Endodermal cell (in vitro differentiated cells): ENCODE data around the gene GRB10. TPM values are rescaled to one million over a fixed set of nuclear protein-coding genes. Genes with fewer than 3 reads are reported as not detected.

Experiments
- DNase-seq: peaks from one replicate; pipeline ENCODE4 v3.0.0-alpha.2; 2017
- H3K27ac ChIP-seq: 2 replicates; pipeline ENCODE4 v1.5.1; 2013; ENCODE audit warnings: mild to moderate bottlenecking, low read depth, low read length, moderate library complexity
- H3K27me3 ChIP-seq: 2 replicates; pipeline ENCODE4 v1.6.1; 2013; ENCODE audit warnings: mild to moderate bottlenecking, low read length, moderate library complexity; ENCODE audit not compliant: insufficient read depth, control insufficient read depth, poor library complexity, severe bottlenecking
- H3K36me3 ChIP-seq: 2 replicates; pipeline ENCODE4 v1.7.0; 2013; ENCODE audit warnings: mild to moderate bottlenecking, low read length, moderate library complexity; ENCODE audit not compliant: control insufficient read depth, insufficient read depth
- H3K4me1 ChIP-seq: one replicate; pipeline ENCODE4 v1.7.0; 2013; ENCODE audit warnings: low read length; ENCODE audit not compliant: control insufficient read depth, insufficient read depth
- H3K4me3 ChIP-seq: 2 replicates; pipeline ENCODE4 v1.5.1; 2013; ENCODE audit warnings: mild to moderate bottlenecking, low read length, moderate library complexity
- H3K9ac ChIP-seq: 2 replicates; pipeline ENCODE4 v1.6.1; 2013; ENCODE audit warnings: mild to moderate bottlenecking, low read length, moderate library complexity; ENCODE audit not compliant: poor library complexity, severe bottlenecking; ENCODE audit errors: extremely low read depth
- H3K9me3 ChIP-seq: 2 replicates; pipeline ENCODE4 v1.6.1; 2013; ENCODE audit warnings: mild to moderate bottlenecking, low read length, moderate library complexity; ENCODE audit not compliant: control insufficient read depth
- H3K27ac Mint-ChIP-seq: 2 replicates; pipeline ENCODE4 v1.8.0; 2020; ENCODE audit warnings: mixed read lengths
- H3K27me3 Mint-ChIP-seq: 2 replicates; pipeline ENCODE4 v1.8.0; 2021; ENCODE audit warnings: mild to moderate bottlenecking, mixed read lengths; ENCODE audit not compliant: insufficient read depth
- H3K36me3 Mint-ChIP-seq: 2 replicates; pipeline ENCODE4 v1.8.0; 2020; ENCODE audit warnings: low read depth, mixed read lengths
- H3K4me1 Mint-ChIP-seq: 2 replicates; pipeline ENCODE4 v1.8.0; 2020; ENCODE audit warnings: mixed read lengths
- H3K4me3 Mint-ChIP-seq: 2 replicates; pipeline ENCODE4 v1.8.0; 2020; ENCODE audit warnings: mild to moderate bottlenecking, moderate library complexity, mixed read lengths
- H3K9me3 Mint-ChIP-seq: 2 replicates; pipeline ENCODE4 v1.8.0; 2020; ENCODE audit warnings: mild to moderate bottlenecking, mixed read lengths
- CTCF ChIP-seq: fragments of 200-600 bp; sonication (generic); conservative IDR thresholded peaks from 2 replicates; pipeline ENCODE4 v1.5.0; 2021; ENCODE audit warnings: antibody characterized with exemption, mild to moderate bottlenecking
- WGBS, 2 experiments: methylation state at CpG; one replicate each; pipeline versions ENCODE4 v1.1.5 to v1.1.7; 2013; ENCODE audit warnings: missing lambda C conversion rate in 2 of 2, mixed read lengths in 1 of 2; ENCODE audit not compliant: insufficient coverage in 1 of 2, insufficient read length in 1 of 2; 5-methylcytosine and 5-hydroxymethylcytosine counted together
- total RNA-seq, 2 donors: library from RNA; stranded (reverse); fragmentation: NEBNext Ultra II Directional in 1 of 2; extraction: Animal tissue kit (Norgen Biotek cat#: 25700) in 1 of 2; gene quantifications; 2 replicates in 1 of 2; 3 replicates in 1 of 2; pipeline ENCODE4 v1.2.1, GENCODE V29; 2021

GRB10 gene
- total RNA-seq, 2 donors from 2014 or later: 71.9 to 97.5 TPM

- no peak overlapping the region for H3K9ac ChIP-seq
- no peak overlapping the region for H3K4me3 Mint-ChIP-seq
- H3K4me1 ChIP-seq: no peaks in the 10 kb centered on the region
- WGBS, 2 experiments: 86 to 90% methylated on average over 4 to 6 of the region's 6 CpGs
- no peak for TF ChIP-seq CTCF
- no peak for DNase-seq
- H3K27me3 ChIP-seq: no peaks in the 10 kb centered on the region
- H3K27me3 Mint-ChIP-seq: no peaks in the 10 kb centered on the region
- no peak overlapping the region for H3K27ac ChIP-seq
- H3K9me3 Mint-ChIP-seq: no peaks in the 10 kb centered on the region
- H3K36me3 Mint-ChIP-seq: peaks cover 74% of the 10 kb centered on the region
- no peaks in the 10 kb centered on the region for H3K9me3 ChIP-seq
- H3K4me1 Mint-ChIP-seq: no peaks in the 10 kb centered on the region
- H3K4me3 ChIP-seq: no peak overlapping the region
- no peak overlapping the region for H3K27ac Mint-ChIP-seq
- peaks cover 87% of the 10 kb centered on the region for H3K36me3 ChIP-seq
These were observed 172.0 kb downstream of the GRB10 start for GRCh38 chr7:50610521-50611277.

- Histone ChIP-seq H3K4me1 (no peaks in the 10 kb centered on the region), H3K9ac (no peak overlapping the region), H3K4me3 (no peak overlapping the region), H3K9me3 (no peaks in the 10 kb centered on the region), H3K27ac (no peak overlapping the region), H3K27me3 (no peaks in the 10 kb centered on the region), H3K36me3 (peaks cover 94% of the 10 kb centered on the region)
- Mint-ChIP-seq H3K27me3 (no peaks in the 10 kb centered on the region), H3K9me3 (no peaks in the 10 kb centered on the region), H3K27ac (no peak overlapping the region), H3K36me3 (peaks cover 70% of the 10 kb centered on the region), H3K4me3 (no peak overlapping the region), H3K4me1 (no peaks in the 10 kb centered on the region)
- no peak for TF ChIP-seq CTCF
- DNase-seq: no peak
- 81 to 86% methylated on average over 8 to 9 of the region's 9 CpGs for WGBS, 2 experiments
These were observed 174.3 kb downstream of the GRB10 start for GRCh38 chr7:50608196-50608906.

DNA sequence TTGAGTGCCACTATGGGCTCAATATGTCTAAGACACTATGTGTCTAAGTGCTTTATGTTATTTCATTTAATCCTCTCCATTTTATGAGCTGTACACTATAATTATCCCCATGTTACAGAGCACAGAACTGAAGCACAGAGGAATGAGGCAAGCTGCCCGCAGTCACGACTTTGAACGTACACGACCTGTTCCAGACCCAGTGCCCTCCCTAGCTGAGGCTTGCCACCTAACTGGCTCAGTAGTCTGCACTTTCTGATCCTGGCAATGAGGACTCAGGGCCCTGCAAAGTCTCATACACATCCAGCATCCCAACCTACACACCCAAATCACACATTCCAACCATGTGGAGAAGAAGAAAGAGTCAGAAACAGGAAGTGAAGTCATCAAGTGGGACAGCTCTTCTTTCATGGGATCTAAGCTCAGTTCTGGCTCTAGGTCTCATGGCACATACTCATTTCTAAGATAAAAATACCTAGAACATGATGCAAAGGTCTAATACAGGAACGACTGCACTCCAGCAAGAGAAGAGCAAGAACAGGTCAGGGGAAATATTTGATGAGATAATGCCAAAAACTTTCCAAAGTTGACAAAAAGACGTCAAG is 175.1 kb downstream of the GRB10 start:
- no peak for TF ChIP-seq CTCF
- no peak overlapping the region for H3K27ac Mint-ChIP-seq
- peaks cover 70% of the 10 kb centered on the region for H3K36me3 Mint-ChIP-seq
- Histone ChIP-seq H3K4me1 (no peaks in the 10 kb centered on the region), H3K9me3 (no peaks in the 10 kb centered on the region), H3K36me3 (peaks cover 94% of the 10 kb centered on the region), H3K27ac (no peak overlapping the region), H3K4me3 (no peak overlapping the region), H3K9ac (no peak overlapping the region), H3K27me3 (no peaks in the 10 kb centered on the region)
- DNase-seq: no peak
- no peaks in the 10 kb centered on the region for H3K4me1 Mint-ChIP-seq
- 96% methylated on average over 3 to 6 of the region's 6 CpGs for WGBS, 2 experiments
- no peak overlapping the region for H3K4me3 Mint-ChIP-seq
- H3K27me3 Mint-ChIP-seq: no peaks in the 10 kb centered on the region
- no peaks in the 10 kb centered on the region for H3K9me3 Mint-ChIP-seq
